GM19463 (cell line): ENCODE data around the gene NEDD4.
"Not testable (repeated sequence)": the region's sequence is repeated elsewhere in the genome, so short reads cannot be mapped to it uniquely, and the experiment has no call there.

Source experiments
- ATAC-seq: cut with Tn5 transposase; IDR thresholded peaks from one replicate; pipeline ENCODE4 v1.9.1; 2021; ENCODE audit warnings: mild to moderate bottlenecking, moderate library complexity; ENCODE audit not compliant: unreplicated experiment

The NEDD4 gene

DNA sequence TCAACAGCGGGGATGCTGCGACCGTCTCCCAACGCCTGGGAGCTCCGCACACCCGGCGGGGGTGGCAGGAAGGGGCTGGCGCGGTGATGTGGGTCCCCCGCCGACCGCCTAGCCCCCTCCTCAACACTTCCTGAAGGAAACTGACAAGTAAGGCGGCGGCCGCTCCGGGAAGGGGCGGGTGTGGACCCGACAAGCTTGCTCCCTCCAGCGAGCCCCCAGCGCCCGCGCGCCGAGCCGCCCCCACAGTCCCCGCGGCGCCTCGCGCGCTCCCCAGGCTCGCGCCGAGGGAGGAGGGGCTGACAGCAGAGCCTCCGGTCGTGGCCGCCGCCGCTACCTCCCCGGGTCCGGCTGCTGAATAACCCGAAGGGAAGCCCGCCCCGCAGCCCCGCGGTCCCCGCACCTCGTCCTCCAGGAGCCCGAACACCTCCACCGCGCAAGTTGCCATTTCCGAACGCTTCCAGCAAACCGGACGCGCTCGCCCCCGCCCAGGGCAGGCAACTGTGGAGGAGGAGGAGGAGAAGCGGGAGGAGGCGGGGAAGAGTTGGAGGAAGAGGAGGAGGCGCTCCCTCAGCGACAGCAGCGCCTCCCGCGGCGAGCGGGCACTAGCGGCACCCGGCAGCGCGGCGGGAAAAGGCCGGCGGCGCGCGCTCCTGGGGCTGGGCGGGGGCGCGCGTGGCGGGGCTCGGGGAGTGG is at the start of gene NEDD4:
NEDD4 (minus strand) TSS at position 502 of the 693 bp plus-strand sequence; CDS start at position 445, 57 bp downstream.
- peak; percentile 89 for ATAC-seq

DNA sequence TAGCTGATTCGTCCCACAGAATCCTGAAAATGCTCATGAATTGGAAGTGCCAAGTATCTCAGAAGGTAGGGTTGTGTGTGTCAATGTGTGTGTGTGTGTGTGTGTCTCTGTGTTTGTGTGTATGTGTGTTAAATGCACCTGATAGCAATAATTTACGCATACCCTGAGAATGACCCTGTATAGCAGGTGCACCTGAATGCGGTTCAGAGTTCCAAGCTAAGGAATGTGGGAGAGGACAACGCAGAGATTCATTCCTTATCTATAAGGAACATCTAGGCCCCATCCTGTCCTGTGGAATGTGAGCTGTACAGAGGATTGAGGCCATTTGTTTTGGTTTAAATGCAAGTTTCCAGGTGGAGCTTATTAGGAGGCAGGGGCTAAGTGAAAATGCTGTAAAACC is 49.1 kb upstream of the NEDD4 start:
- ATAC-seq = no peak

DNA sequence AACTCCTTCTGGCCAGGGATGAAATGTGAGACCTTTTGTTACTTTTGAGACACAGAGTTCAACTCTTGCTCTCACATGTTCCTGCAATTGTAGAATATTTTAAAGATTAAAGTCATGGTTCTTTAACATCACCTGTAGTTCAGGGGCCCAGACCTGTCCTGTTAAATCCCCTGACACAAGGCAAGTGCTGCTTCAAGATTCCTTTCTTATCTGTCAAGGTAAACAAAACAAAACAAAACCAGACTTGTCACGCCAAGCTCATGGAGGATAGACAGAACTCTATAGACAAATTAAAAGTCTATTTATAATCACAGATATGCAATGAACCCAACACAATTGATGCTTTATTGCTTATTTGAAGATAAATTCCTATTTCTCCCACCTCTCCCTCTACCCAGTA is 48.6 kb upstream of the NEDD4 start:
- ATAC-seq = no peak

GRCh38 chr15:56040081-56041035 is 46.9 kb upstream of the NEDD4 start:
- ATAC-seq = no peak

- no peak for ATAC-seq
Measured at GRCh38 chr15:56038707-56039106, 45.3 kb upstream of the NEDD4 start.

GRCh38 chr15:56038015-56038414 is 44.6 kb upstream of the NEDD4 start:
- ATAC-seq = no peak

DNA sequence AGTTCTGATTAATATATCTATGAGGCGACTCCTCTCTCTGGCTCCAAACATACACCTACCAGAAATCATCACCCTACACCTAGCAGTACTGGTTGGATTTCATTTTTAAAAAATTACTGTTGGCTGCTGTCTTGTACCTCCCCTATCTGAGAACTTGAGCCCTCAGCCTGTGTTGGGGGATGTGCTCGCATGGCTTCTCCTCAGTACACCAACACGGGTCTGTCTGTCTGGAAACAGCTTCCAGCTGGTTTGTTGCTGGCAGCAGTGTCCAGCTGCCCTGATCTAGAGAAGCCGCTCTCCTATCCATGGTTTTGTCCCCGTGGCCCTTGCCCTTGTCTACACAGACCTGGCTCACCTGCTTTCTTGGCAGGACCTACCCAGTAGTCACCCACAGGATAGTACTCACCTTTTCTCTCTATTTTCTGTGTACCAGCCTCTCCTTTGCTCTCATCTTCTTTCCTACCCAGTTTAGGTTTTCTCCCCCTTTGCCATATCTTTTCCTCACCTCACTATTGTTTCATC is 43.2 kb upstream of the NEDD4 start:
- no peak for ATAC-seq

DNA sequence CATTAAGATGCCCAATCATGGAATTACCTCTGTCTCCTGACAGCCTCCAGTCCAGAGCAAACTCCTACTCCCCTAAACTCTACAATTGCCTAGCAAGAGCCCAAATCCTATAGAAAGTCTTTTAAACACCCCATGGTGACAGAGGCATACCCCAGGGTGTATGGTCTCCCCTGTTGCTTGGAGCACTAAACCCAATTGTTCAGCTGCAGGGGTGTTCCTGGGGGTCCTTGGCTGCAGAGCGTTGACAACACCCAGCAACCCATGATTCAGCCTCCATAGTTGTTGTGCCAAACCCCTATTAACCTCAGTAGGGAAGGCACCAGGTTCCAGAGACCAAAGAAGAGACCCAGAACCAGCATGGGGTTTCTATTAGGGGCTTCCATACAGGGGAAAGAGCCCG is 41.8 kb upstream of the NEDD4 start:
- no peak for ATAC-seq

DNA sequence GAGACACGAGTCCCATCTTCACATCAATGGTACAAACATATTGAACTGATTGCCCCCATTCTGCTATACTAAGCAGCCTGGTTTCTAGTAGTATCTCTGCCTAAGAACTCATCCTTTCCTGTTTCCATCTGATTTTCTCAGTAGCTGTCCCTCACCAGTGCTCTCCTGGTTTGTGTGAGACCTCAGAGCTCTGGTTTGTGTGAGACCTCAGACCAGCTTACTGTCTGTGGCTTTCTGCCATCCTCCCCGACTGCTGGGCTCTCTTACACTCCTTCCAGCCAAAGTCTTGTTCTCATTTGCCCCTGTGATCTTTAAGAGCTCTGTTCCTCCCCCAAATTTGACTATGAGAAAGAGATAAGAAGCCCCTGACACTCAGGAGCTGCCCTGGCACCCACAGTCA is 41.1 kb upstream of the NEDD4 start:
- no peak for ATAC-seq

DNA sequence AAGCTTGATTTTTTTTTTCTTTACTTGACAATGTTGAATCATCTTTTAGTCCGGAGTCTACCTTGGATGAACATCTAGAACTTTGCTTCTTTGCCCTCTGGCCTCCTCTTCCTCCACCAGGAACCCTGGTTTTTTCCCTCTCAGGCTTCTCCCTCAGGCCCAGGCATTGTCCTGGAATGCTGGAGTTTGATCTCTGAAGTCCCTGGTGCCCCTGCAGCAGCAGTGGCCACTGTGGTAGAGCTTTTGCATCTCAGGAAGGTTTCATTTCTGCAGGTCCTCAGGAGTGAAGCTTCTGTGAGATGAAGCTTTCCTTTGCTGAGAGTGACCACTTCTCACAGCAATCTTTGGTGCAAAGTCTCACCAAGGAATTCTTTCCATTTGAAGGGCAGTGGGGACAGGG is 39.0 kb upstream of the NEDD4 start:
- no peak for ATAC-seq

GRCh38 chr15:56031836-56032235 is 38.4 kb upstream of the NEDD4 start:
- no peak for ATAC-seq

DNA sequence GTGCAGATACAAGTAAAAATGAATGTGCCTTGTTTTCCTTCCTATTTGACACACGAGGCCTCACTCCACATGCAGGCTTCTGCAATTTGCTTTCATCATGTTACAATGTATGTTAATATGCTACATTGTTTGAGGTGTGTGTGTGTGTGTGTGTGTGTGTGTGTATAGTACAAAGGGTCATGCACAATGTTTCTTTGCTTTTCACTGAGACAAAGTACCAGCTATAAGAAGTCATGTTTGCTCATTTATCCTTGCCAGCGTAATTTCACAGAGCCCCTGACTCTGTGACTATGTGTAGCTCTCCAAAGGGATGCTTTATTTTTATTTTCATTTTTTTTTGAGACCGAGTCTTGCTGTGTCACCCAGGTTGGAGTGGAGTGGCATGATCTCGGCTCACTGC is 38.0 kb upstream of the NEDD4 start:
- ATAC-seq = no peak

GRCh38 chr15:56028430-56028829 is 35.0 kb upstream of the NEDD4 start:
- no peak for ATAC-seq

- not testable (repeated sequence) for ATAC-seq
Measured at GRCh38 chr15:56023160-56023559, 29.7 kb upstream of the NEDD4 start.

DNA sequence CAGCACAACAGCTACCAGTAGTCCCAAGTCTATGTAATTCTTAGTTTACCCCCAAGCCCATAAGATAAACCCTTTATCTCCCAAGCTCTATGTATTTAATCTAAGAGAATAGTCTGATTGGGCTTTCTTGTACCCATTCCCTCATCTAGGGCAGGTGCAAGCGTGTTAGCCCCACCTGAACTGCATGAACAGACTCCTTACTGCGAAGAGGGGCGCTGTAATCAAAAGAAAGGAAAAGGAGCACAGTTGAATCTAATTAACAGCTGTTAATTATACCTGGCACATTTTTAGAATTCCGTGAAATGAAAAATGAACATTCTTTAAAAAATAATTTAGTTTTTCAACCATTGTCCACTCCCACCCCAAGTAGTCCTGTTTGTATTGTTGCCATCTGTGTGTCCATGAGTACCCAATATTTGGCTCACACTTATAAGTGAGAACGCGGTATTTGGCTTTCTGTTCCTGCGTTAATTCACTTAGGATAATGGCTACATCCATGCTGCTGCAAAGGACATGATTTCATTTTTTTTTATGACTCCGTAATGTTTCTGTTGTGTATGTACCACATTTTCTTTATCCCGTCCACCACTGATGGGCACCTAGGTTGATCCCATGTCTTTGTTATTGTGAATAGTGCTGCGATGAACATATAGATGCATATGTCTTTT is 26.5 kb upstream of the NEDD4 start:
- no peak for ATAC-seq

GRCh38 chr15:56019060-56019793 is 25.8 kb upstream of the NEDD4 start:
- no peak for ATAC-seq

DNA sequence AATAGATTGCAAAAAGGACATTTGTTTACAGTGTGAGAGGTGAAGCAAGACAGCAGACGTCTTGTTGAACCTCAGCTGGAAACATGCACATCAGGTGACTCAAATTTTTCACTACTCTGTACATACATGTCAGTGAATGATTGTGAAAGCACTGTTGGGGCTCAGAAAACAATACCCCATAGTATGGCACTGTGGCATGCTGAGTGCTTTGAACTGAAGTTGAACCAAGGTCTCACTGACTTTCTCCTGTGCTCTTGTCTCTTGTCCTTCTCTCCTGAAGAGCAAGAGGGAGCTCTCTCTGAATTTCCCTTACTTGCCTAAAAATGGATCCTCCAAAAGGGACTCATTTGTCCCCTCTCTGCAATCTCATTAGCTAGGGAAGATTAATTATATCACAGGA is 24.5 kb upstream of the NEDD4 start:
- no peak for ATAC-seq

DNA sequence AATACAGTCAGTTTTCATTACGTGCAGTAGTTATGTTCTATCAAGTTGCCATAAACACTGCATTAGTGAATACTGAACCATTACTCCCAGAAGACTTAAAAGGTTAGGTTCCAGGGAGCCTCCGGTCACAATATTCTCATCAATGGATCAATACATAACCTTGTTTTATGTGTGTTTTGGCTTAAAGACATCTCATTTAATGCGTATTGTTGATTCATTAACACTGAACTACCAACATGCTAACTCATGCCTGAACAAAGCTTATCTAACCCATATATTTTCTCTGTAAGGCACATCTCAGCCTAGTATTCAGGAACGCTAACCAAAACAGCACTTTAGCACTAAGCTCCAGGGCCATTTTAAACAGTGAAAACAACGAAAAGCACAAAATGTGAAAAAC is 24.1 kb upstream of the NEDD4 start:
- ATAC-seq = no peak

GRCh38 chr15:56016281-56016680 is 22.9 kb upstream of the NEDD4 start:
- no peak for ATAC-seq

GRCh38 chr15:56014677-56015076 is 21.3 kb upstream of the NEDD4 start:
- no peak for ATAC-seq

- not testable (repeated sequence) for ATAC-seq
Measured at GRCh38 chr15:56007053-56007452, 13.6 kb upstream of the NEDD4 start.
